ENCODE results near the gene GMDS.

- TF ChIP-seq CTCF (IDR thresholded peaks at IDR 0.05 in 4 of 5, conservative IDR thresholded peaks at IDR 0.05 in 1 of 5) (no peak), POLR2A (IDR thresholded peaks at IDR 0.05) (no peak)
These were observed 449.5 kb downstream of the GMDS start for GRCh38 chr6:1795910-1796309.

Data from gastrocnemius medialis (tissue), 4 donors.